ENCODE results near the gene CTTNBP2. TPM values are rescaled to one million over a fixed set of nuclear protein-coding genes. Genes with fewer than 3 reads are reported as not detected.

Gene CTTNBP2
- total and polyA plus RNA-seq, 2 of the 13 experiments (the other 11 are each of a cell fraction or from before 2014, with no cell fraction given): not detected

- 0 out of 2 replicates have a peak, but pooled peaks have one; percentile 21 for TF ChIP-seq ARID5B (CRISPR knock-in tag; IDR thresholded peaks at IDR 0.05)
- no peak for TF ChIP-seq KLF15 (CRISPR knock-in tag; IDR thresholded peaks at IDR 0.05; ENCODE audit: borderline replicate concordance)
- no peak for TF ChIP-seq ZFP82 (CRISPR knock-in tag; IDR thresholded peaks at IDR 0.05; ENCODE audit: borderline replicate concordance)
- no peak for TF ChIP-seq HINFP (CRISPR knock-in tag; IDR thresholded peaks at IDR 0.05; ENCODE audit: low read depth)
- TF ChIP-seq TP53 (CRISPR knock-in tag; conservative IDR thresholded peaks at IDR 0.05): no peak
- TF ChIP-seq SAP130 (CRISPR knock-in tag; IDR thresholded peaks at IDR 0.05; ENCODE audit: low read depth): no peak
- no peak for TF ChIP-seq ISX (CRISPR knock-in tag; conservative IDR thresholded peaks at IDR 0.05)
- no peak for TF ChIP-seq ZBTB26 (CRISPR knock-in tag; IDR thresholded peaks at IDR 0.05; ENCODE audit: borderline replicate concordance)
- peak; percentile 8; the same call in 1 of the 2 replicates for TF ChIP-seq EZH2 (conservative IDR thresholded peaks at IDR 0.05; ENCODE audit: low read depth, low read length)
- 0 out of 2 replicates have a peak, but pooled peaks have one; percentile 12 for TF ChIP-seq ELF3 (CRISPR knock-in tag; IDR thresholded peaks at IDR 0.05)
- TF ChIP-seq CSRNP2 (CRISPR knock-in tag; conservative IDR thresholded peaks at IDR 0.05; ENCODE audit: low read depth): no peak
- TF ChIP-seq ZNF652 (CRISPR knock-in tag; IDR thresholded peaks at IDR 0.05; ENCODE audit: borderline replicate concordance, low read depth): peak; percentile 76
- no peak for TF ChIP-seq ZNF609 (CRISPR knock-in tag; IDR thresholded peaks at IDR 0.05; ENCODE audit: borderline replicate concordance)
- peak; percentile 62 for TF ChIP-seq YY1 (IDR thresholded peaks at IDR 0.05; ENCODE audit: insufficient read depth, insufficient replicate concordance, low read depth, low read length)
Measured at GRCh38 chr7:117873310-117874190, at the start of gene CTTNBP2 (continued).

All from HepG2 (cell line).